GM12872 (cell line): ENCODE measurements around the gene CDRT4.
A peak's percentile ranks its signal among the peaks of the same experiment; 100 is the strongest.

ENCODE experiments used
- TF ChIP-seq, protein P1 (sequence below): IDR thresholded peaks from 3 replicates; pipeline ENCODE4 v1.5.1; 2011; ENCODE audit warnings: low read depth, mild to moderate bottlenecking, low read length, moderate library complexity; ENCODE audit not compliant: insufficient read depth

The CDRT4 gene

DNA sequence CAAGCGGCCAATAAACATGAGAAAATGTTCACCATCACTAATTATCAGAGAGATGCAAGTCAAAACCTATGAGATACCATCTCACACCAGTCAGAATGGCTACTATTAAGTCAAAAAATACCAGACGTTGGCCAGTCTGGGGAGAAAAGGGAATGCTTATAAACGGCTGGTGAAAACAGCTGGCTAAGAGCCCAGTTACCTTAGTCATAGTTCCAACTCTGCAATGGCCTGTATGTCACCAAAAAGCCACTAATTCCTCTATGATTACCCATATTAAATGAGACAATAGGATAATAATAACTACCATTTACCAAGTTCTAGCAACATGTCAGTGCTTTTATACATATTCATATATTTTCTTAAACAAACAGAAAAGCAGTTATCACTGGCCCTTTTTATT, 42.9 kb upstream of the CDRT4 start:
- TF ChIP-seq, protein P1, sequence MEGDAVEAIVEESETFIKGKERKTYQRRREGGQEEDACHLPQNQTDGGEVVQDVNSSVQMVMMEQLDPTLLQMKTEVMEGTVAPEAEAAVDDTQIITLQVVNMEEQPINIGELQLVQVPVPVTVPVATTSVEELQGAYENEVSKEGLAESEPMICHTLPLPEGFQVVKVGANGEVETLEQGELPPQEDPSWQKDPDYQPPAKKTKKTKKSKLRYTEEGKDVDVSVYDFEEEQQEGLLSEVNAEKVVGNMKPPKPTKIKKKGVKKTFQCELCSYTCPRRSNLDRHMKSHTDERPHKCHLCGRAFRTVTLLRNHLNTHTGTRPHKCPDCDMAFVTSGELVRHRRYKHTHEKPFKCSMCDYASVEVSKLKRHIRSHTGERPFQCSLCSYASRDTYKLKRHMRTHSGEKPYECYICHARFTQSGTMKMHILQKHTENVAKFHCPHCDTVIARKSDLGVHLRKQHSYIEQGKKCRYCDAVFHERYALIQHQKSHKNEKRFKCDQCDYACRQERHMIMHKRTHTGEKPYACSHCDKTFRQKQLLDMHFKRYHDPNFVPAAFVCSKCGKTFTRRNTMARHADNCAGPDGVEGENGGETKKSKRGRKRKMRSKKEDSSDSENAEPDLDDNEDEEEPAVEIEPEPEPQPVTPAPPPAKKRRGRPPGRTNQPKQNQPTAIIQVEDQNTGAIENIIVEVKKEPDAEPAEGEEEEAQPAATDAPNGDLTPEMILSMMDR, result no peak

GRCh38 chr17:15509095-15509494, 41.7 kb upstream of the CDRT4 start:
- TF ChIP-seq, protein P1, result no peak

GRCh38 chr17:15508466-15508865, 41.0 kb upstream of the CDRT4 start:
- TF ChIP-seq, protein P1, result no peak

DNA sequence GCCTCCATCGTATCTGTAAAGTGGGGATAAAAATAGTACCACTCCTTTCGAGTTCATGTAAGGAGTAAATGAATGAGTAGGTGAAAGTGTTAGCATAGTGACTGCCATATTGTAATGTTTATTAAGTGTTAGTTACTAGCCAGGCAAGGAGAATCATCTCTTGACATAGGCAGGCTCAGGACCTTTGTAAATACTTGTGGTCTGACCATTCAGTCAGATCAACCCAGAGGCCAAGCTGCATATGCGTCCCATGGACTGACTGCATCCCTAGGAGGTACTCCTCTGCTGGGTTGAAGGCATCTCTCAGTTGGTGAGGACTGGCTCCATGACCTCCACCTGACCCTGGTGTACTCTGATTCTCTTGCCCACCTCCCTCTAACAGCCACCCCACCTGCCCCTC, 40.5 kb upstream of the CDRT4 start:
- TF ChIP-seq, protein P1, result no peak

- TF ChIP-seq, protein P1, result no peak
Measured at GRCh38 chr17:15507001-15507400, 39.6 kb upstream of the CDRT4 start.

- TF ChIP-seq, protein P1, result no peak
Measured at GRCh38 chr17:15503731-15504130, 36.3 kb upstream of the CDRT4 start.

GRCh38 chr17:15502369-15503112, 35.1 kb upstream of the CDRT4 start:
- TF ChIP-seq, protein P1, result peak; percentile 80
